ENCODE measurements around the gene ALG8. TPM values are rescaled to one million over a fixed set of nuclear protein-coding genes. Genes with fewer than 3 reads are reported as not detected.

Gene ALG8
- 33.8 TPM for total RNA-seq

DNA sequence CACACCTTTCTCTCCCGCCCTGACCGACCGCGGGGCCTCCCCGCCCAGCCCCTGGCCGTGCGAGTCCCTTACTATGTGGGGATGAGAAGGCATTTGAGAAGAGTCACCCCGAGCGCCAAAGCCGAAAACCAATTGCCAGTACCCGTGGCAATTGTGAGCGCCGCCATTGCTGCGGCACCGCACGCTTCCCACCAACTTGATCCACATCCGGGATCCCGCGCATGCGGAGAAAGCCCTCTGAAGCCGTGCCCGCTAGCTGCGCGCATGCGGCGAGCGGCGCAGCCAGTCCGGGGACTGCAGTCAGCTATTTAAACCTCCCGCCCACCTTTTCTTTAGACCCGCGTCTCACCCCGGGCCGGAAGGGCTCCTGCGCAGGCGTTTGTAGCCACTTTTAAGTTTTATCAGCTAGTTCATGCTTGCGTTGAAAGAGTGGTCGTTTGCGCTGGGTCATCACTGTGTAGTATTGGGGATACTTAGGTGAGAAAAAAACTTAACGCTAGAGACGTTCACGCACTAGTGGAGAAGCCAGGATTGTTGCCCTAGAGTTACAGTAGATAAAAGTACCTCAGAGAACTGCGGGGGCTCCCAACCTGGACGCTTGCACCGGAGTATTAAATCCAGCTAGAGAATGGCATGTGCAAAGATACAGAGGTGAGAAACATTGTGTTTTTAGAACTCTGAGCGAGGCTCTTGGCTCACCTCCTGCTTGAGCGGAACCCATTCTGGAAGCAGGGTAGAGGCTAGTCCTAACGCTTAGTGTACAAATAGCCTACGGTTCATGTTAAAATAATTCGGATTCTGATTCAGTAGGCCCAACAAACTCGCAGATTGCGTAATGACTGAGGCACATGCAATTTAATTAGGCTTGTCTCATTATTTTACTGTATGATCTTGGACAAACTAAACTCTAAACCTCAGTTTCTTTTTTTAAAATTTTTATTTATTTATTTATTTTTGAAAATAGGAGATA, at the start of gene ALG8:
TSS of gene ALG8 (minus strand) at position 205 of the 970 bp plus-strand sequence. CDS start at position 167, 38 bp downstream.

DNA sequence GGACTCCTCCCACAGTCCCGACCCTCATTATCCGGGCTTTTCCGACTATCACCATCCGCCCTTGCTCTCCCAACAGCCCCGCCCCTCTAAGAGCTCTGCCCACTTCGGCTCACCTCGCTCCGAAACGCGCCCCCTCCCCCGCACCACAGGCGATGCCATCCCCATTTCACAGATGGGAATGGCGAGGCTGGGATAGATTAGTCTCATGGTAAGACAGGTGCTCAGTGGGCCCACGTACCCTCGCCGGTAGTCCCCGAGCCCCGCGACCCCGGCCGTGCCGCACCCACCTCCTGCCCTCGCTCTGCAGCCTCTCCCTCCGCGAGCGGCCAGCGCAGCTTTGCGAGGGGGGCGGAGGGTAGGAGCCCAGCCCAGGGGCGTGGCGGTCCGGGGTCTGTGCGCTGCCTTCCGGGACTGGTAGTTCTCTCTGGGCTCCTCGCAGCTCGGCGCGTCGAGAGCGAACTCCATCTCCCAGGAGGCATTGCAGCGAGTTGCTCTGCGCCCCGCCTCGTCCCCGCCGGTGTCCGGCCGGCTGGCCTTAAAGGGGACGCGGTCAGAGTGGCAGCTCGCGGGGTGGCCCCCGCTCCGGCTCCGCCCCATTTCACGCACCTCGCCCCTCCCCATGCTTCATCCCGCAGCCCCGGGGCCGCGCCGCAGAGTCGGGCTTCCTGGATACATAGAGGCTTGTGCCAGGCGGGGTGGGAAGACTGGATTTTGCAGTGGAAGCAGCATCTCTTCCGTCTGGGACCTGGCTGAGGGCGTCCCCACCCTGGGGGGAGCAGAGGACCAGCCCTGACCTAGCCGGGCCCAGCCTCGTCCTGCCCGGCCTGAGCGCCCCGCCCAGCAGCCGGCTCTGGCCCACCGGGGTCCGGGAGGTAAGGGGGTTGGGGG, 49.1 kb upstream of the ALG8 start, which contains the start of the genes KCTD21 and USP35:
TSS of gene KCTD21 (minus strand) at position 341 of the 888 bp plus-strand sequence. CDS start 14,072 bp downstream, outside the sequence.
TSS of gene USP35 (plus strand) at position 634 of the 888 bp plus-strand sequence. CDS start 7,327 bp downstream, outside the sequence.

DNA sequence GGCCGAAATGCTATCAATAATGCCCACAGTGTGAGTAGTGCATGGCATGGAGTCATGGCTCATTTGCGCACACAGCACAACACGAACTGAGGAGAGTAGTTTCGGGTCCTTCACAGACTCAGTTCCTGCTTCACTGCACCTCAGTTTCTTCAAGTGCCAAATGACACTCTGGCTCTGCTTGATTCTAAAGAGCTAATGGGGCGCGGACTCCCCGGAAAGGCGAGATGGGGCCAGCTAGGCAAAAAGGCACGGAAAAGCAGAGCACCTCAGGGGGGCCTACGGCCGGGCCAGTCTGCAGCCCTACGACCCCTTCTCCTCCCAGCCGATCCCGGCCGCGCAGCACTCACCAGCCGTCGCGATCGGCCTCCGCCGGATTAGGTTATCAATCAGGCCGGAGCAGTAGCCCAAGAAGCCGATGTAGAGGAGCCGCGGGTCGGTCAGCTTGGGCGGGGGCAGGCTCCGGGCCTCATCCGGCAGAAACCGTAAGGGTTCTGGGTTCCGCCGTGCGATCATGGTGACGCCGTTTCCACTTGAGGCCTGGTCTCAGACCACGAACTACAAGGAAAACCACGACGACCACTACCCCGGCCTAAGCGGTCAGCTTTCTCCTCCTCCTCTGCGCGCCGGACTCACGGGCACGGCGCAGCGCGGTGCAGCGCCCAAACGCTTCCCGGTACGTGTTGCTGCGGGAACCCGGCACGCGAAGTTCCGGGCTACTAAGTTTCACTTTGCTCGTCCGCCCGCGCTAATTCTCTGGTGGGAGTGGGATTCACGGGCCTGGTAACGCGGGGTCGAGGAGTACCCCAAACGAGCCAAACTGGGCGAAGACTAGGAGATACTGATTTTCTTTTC, 60.0 kb downstream of the ALG8 start, which contains the start of gene NDUFC2:
TSS of gene NDUFC2 (minus strand) at position 631 of the 852 bp plus-strand sequence. CDS start at position 513, 118 bp downstream.

DNA sequence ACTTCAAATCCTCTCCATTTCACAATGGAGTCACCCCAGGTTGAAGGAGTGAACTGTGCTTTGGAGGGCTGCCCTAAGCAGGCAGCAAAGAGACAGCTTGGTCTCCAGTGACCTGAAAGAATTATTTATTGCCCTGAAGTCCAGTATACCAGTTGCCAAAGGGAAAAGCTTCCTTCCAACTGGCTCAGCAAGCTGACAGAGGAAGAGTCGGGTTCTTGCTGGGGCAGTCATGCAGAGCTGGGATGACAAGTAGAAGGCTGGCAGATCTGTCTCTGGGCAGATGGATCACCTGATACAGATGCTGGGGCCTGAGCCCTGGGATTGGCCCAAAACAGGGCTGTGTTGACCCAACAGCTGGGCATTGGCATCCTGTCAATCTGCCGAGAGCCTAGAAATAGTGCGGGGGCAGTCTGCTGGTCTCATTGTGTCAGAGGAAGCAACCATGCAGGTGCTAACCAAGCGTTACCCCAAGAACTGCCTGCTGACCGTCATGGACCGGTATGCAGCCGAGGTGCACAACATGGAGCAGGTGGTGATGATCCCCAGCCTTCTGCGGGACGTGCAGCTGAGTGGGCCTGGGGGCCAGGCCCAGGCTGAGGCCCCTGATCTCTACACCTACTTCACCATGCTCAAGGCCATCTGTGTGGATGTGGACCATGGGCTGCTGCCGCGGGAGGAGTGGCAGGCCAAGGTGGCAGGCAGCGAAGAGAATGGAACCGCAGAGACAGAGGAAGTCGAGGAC, 75.8 kb downstream of the ALG8 start, which contains the start of gene THRSP:
TSS of gene THRSP (plus strand) at position 422 of the 742 bp plus-strand sequence. CDS start at position 443, 21 bp downstream.

Small RNAs within 50 kb of the gene (small RNA-seq; reads per million reads assigned to genes)
- gene RNU6-126P (ENCODE audit: low replicate concordance): not detected

Other genes starting within 250 kb of the ALG8 start
- gene INTS4, start 145.0 kb downstream of the ALG8 start, total RNA-seq: 87.6 TPM
- 1.3 TPM for gene KCTD14, start 116.3 kb downstream of the ALG8 start, total RNA-seq
- gene THRSP, start 75.8 kb downstream of the ALG8 start, total RNA-seq: not detected
- gene NDUFC2, start 59.8 kb downstream of the ALG8 start, total RNA-seq: 70.1 TPM
- gene KCTD21, start 49.0 kb upstream of the ALG8 start, total RNA-seq: 7.8 TPM
- 23.5 TPM for gene USP35, start 49.3 kb upstream of the ALG8 start, total RNA-seq

Data from parietal lobe (tissue), 2 donors.